ENCODE results near the gene EIPR1. TPM values are rescaled to one million over a fixed set of nuclear protein-coding genes. Genes with fewer than 3 reads are reported as not detected.
A peak's percentile ranks its signal among the peaks of the same experiment; 100 is the strongest.

The EIPR1 gene
- polyA plus RNA-seq, 1 donor (not counting 4 experiments of a cell fraction or from before 2014, with no cell fraction given): 44.3 TPM

- Histone ChIP-seq H3K9ac (ENCODE audit: control insufficient read depth, extremely low read depth, insufficient read depth, low read length) (no peak overlapping the region), H3K4me1 (ENCODE audit: control insufficient read depth, extremely low read depth, insufficient read depth, low read length) (peaks cover 3% of the 10 kb centered on the region), H3K79me2 (ENCODE audit: control insufficient read depth, insufficient read depth, low read length) (peaks cover 52% of the 10 kb centered on the region), H3K27me3 (ENCODE audit: control insufficient read depth, extremely low read depth, insufficient read depth, low read length) (no peaks in the 10 kb centered on the region), H4K20me1 (ENCODE audit: control insufficient read depth, extremely low read depth, insufficient read depth, low read length) (no peaks in the 10 kb centered on the region), H2AFZ (ENCODE audit: control insufficient read depth, low read length) (no peak overlapping the region), H3K4me2 (ENCODE audit: control insufficient read depth, extremely low read depth, insufficient read depth, low read depth, low read length) (no peak overlapping the region), H3K9me1 (ENCODE audit: control insufficient read depth, extremely low read depth, insufficient read depth, low read length) (no peaks in the 10 kb centered on the region), H3K9me3 (ENCODE audit: control insufficient read depth, low read depth, low read length) (no peaks in the 10 kb centered on the region), H3K36me3 (ENCODE audit: control insufficient read depth in 2 of 2, extremely low read depth in 1 of 2, insufficient read depth in 2 of 2, low read length in 2 of 2) (peaks cover 10 to 15% of the 10 kb centered on the region in 2 experiments), H3K27ac (ENCODE audit: control insufficient read depth, insufficient read depth, low read length) (no peak overlapping the region), H3K4me3 (ENCODE audit: control insufficient read depth in 2 of 3, extremely low read depth in 1 of 3, insufficient read depth in 2 of 3, low read depth in 1 of 3, low read length in 3 of 3) (no peak overlapping the region)
- DNase-seq (ENCODE audit: low read depth, low spot score) (no peak), FAIRE-seq (no peak)
- TF ChIP-seq EZH2 (IDR thresholded peaks at IDR 0.05; ENCODE audit: low read length): no peak
- TF ChIP-seq, protein P1, sequence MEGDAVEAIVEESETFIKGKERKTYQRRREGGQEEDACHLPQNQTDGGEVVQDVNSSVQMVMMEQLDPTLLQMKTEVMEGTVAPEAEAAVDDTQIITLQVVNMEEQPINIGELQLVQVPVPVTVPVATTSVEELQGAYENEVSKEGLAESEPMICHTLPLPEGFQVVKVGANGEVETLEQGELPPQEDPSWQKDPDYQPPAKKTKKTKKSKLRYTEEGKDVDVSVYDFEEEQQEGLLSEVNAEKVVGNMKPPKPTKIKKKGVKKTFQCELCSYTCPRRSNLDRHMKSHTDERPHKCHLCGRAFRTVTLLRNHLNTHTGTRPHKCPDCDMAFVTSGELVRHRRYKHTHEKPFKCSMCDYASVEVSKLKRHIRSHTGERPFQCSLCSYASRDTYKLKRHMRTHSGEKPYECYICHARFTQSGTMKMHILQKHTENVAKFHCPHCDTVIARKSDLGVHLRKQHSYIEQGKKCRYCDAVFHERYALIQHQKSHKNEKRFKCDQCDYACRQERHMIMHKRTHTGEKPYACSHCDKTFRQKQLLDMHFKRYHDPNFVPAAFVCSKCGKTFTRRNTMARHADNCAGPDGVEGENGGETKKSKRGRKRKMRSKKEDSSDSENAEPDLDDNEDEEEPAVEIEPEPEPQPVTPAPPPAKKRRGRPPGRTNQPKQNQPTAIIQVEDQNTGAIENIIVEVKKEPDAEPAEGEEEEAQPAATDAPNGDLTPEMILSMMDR (optimal IDR thresholded peaks at IDR 0.05 in 1 of 3, IDR thresholded peaks at IDR 0.05 in 1 of 3, conservative IDR thresholded peaks at IDR 0.05 in 1 of 3; ENCODE audit: extremely low read depth in 1 of 3, insufficient read depth in 2 of 3, low read length in 3 of 3): no peak
- dilution Hi-C loops (cut with MboI; ENCODE audit: extremely low pct_ligation_motif_present, low sequenced_read_pairs): no loop called here
Measured at GRCh38 chr2:3386448-3386958, 8.9 kb upstream of the EIPR1 start.

GRCh38 chr2:3379647-3380534 is 2.3 kb upstream of the EIPR1 start, which contains the start of gene TRAPPC12:
TSS of gene TRAPPC12 (plus strand) at chr2:3379694. CDS start at chr2:3387624, 7,930 bp downstream.
- Histone ChIP-seq H4K20me1 (ENCODE audit: control insufficient read depth, extremely low read depth, insufficient read depth, low read length) (no peaks in the 10 kb centered on the region), H3K27ac (ENCODE audit: control insufficient read depth, insufficient read depth, low read length) (peak within 1 kb of the TSS; percentile 90), H3K4me1 (ENCODE audit: control insufficient read depth, extremely low read depth, insufficient read depth, low read length) (peaks cover 28% of the 10 kb centered on the region), H3K9me3 (ENCODE audit: control insufficient read depth, low read depth, low read length) (no peaks in the 10 kb centered on the region), H3K79me2 (ENCODE audit: control insufficient read depth, insufficient read depth, low read length) (peaks cover 61% of the 10 kb centered on the region), H3K9me1 (ENCODE audit: control insufficient read depth, extremely low read depth, insufficient read depth, low read length) (no peaks in the 10 kb centered on the region), H2AFZ (ENCODE audit: control insufficient read depth, low read length) (peak within 1 kb of the TSS; percentile 98), H3K4me2 (ENCODE audit: control insufficient read depth, extremely low read depth, insufficient read depth, low read depth, low read length) (peak within 1 kb of the TSS; percentile 99), H3K9ac (ENCODE audit: control insufficient read depth, extremely low read depth, insufficient read depth, low read length) (peak within 1 kb of the TSS; percentile 94), H3K4me3 (ENCODE audit: control insufficient read depth in 2 of 3, extremely low read depth in 1 of 3, insufficient read depth in 2 of 3, low read depth in 1 of 3, low read length in 3 of 3) (peak within 1 kb of the TSS; percentile 82 to 94 (median 92)), H3K27me3 (ENCODE audit: control insufficient read depth, extremely low read depth, insufficient read depth, low read length) (no peaks in the 10 kb centered on the region), H3K36me3 (ENCODE audit: control insufficient read depth in 2 of 2, extremely low read depth in 1 of 2, insufficient read depth in 2 of 2, low read length in 2 of 2) (peaks cover 0 to 4% of the 10 kb centered on the region in 2 experiments)
- FAIRE-seq: no peak
- TF ChIP-seq, protein P1 (optimal IDR thresholded peaks at IDR 0.05 in 1 of 3, IDR thresholded peaks at IDR 0.05 in 1 of 3, conservative IDR thresholded peaks at IDR 0.05 in 1 of 3; ENCODE audit: extremely low read depth in 1 of 3, insufficient read depth in 2 of 3, low read length in 3 of 3): peak; percentile 36 to 72 (median 67)
- no peak for TF ChIP-seq EZH2 (IDR thresholded peaks at IDR 0.05; ENCODE audit: low read length)
- dilution Hi-C loops (cut with MboI; ENCODE audit: extremely low pct_ligation_motif_present, low sequenced_read_pairs): no loop called here
- peak; percentile 35 for DNase-seq (ENCODE audit: low read depth, low spot score)
